T47D (cell line): ENCODE measurements around the gene UNCX.
"Not testable (repeated sequence)": the region's sequence is repeated elsewhere in the genome, so short reads cannot be mapped to it uniquely, and the experiment has no call there.

Source experiments
- DNase-seq, 2 experiments: peaks; one replicate each; pipeline versions ENCODE4 v3.0.0 to v3.0.0-alpha.2; 2011 to 2012; ENCODE audit warnings: low read depth in 1 of 2, low spot score in 1 of 2
- JUND ChIP-seq: IDR thresholded peaks from 2 replicates; pipeline ENCODE4 v1.6.1; 2012; ENCODE audit warnings: low read depth
- in situ Hi-C: cut with HindIII; loops from 2 replicates; pipeline ENCODE4 v1.10.0; 2016; ENCODE audit warnings: low sequenced_read_pairs, low pct_unique_long_range_greater_than_20kb

Gene UNCX

GRCh38 chr7:1275451-1276381 is 43.0 kb downstream of the UNCX start:
- in situ Hi-C loops = no loop called here
- TF ChIP-seq JUND = no peak
- DNase-seq = no peak

- no peak for TF ChIP-seq JUND
- no peak for DNase-seq
- in situ Hi-C loops = no loop called here
Observed at GRCh38 chr7:1276626-1277175, 44.0 kb downstream of the UNCX start.

GRCh38 chr7:1278543-1278942 is 45.9 kb downstream of the UNCX start:
- TF ChIP-seq JUND = no peak
- in situ Hi-C loops = no loop called here
- no peak for DNase-seq

GRCh38 chr7:1279041-1279440 is 46.4 kb downstream of the UNCX start:
- in situ Hi-C loops = no loop called here
- no peak for TF ChIP-seq JUND
- no peak for DNase-seq

- DNase-seq, in situ Hi-C loops: not testable (repeated sequence)
Observed at GRCh38 chr7:1279895-1280294, 47.2 kb downstream of the UNCX start.

- in situ Hi-C loops = no loop called here
- no peak for TF ChIP-seq JUND
Observed at GRCh38 chr7:1281068-1281467, 48.4 kb downstream of the UNCX start.

GRCh38 chr7:1282679-1283078 is 50.0 kb downstream of the UNCX start:
- no peak for TF ChIP-seq JUND
- no peak for DNase-seq
- in situ Hi-C loops = no loop called here

More at GRCh38 chr7:1281068-1281467, 48.4 kb downstream of the UNCX start:
- no peak for DNase-seq

- DNase-seq = no peak
- no peak for TF ChIP-seq JUND
- in situ Hi-C loops = no loop called here
Observed at GRCh38 chr7:1283337-1283736, 50.7 kb downstream of the UNCX start.

- DNase-seq = no peak
- in situ Hi-C loops = no loop called here
Observed at GRCh38 chr7:1283941-1284742, 51.5 kb downstream of the UNCX start.

GRCh38 chr7:1284743-1285458 is 52.2 kb downstream of the UNCX start:
- in situ Hi-C loops = no loop called here
- no peak for DNase-seq
- no peak for TF ChIP-seq JUND

More at GRCh38 chr7:1283941-1284742, 51.5 kb downstream of the UNCX start:
- TF ChIP-seq JUND = no peak

- in situ Hi-C loops = no loop called here
- no peak for DNase-seq
- TF ChIP-seq JUND = no peak
Observed at GRCh38 chr7:1285556-1286301, 53.1 kb downstream of the UNCX start.
